Liver (tissue), 9 donors: ENCODE measurements around the gene CDCA4. TPM values are rescaled to one million over a fixed set of nuclear protein-coding genes. Genes with fewer than 3 reads are reported as not detected.

ENCODE experiments used
- DNase-seq: peaks from one replicate; pipeline ENCODE4 v3.0.0-alpha.2; 2017; ENCODE audit warnings: low spot score
- H3K27ac ChIP-seq, 2 donors: one replicate each; pipeline ENCODE4 v1.7.0; 2013; ENCODE audit warnings: inconsistent platforms in 2 of 2, low read length in 2 of 2, control low read depth in 1 of 2, low read depth in 1 of 2, mild to moderate bottlenecking in 1 of 2
- H3K27me3 ChIP-seq, 4 donors: one replicate each; pipeline versions ENCODE4 v1.6.1 to v1.7.0; 2013; ENCODE audit warnings: low read length in 3 of 4, inconsistent platforms in 1 of 4, mild to moderate bottlenecking in 1 of 4, moderate library complexity in 1 of 4; ENCODE audit not compliant: control insufficient read depth in 4 of 4, insufficient read depth in 4 of 4
- H3K36me3 ChIP-seq, 4 donors: one replicate each; pipeline versions ENCODE4 v1.6.1 to v1.7.0; 2013; ENCODE audit warnings: low read length in 3 of 4, mild to moderate bottlenecking in 3 of 4, low read depth in 1 of 4, moderate library complexity in 1 of 4; ENCODE audit not compliant: control insufficient read depth in 4 of 4, insufficient read depth in 3 of 4
- H3K4me1 ChIP-seq, 4 donors: one replicate each; pipeline versions ENCODE4 v1.6.1 to v1.7.0; 2013; ENCODE audit warnings: low read length in 3 of 4, mild to moderate bottlenecking in 3 of 4, moderate library complexity in 1 of 4; ENCODE audit not compliant: control insufficient read depth in 4 of 4, insufficient read depth in 4 of 4
- H3K4me3 ChIP-seq, 3 donors: one replicate each; pipeline versions ENCODE4 v1.6.1 to v1.7.0; 2013; ENCODE audit warnings: low read length in 3 of 3, control low read depth in 1 of 3, low read depth in 1 of 3, mild to moderate bottlenecking in 1 of 3
- H3K9ac ChIP-seq, 2 donors: one replicate each; pipeline ENCODE4 v1.7.0; 2013; ENCODE audit warnings: low read length in 2 of 2, mild to moderate bottlenecking in 2 of 2, moderate library complexity in 2 of 2, control low read depth in 1 of 2, low read depth in 1 of 2
- H3K9me3 ChIP-seq, 4 donors: one replicate each; pipeline versions ENCODE4 v1.6.1 to v1.7.0; 2013; ENCODE audit warnings: low read length in 3 of 4; ENCODE audit not compliant: control insufficient read depth in 4 of 4
- CTCF ChIP-seq: fragments of 150-350 bp; IDR thresholded peaks from 2 replicates; pipeline ENCODE4 v1.5.1; 2017; ENCODE audit warnings: improper control_type of control experiment, low read depth, low read length; ENCODE audit not compliant: missing input control
- EGR1 ChIP-seq, 2 donors: IDR thresholded peaks; 2 replicates each; pipeline ENCODE4 v1.6.1; 2016 to 2018; ENCODE audit warnings: antibody characterized with exemption in 2 of 2, low read depth in 2 of 2
- FOXA1 ChIP-seq: IDR thresholded peaks from 2 replicates; pipeline ENCODE4 v1.6.1; 2016; ENCODE audit warnings: antibody characterized with exemption
- FOXA2 ChIP-seq: IDR thresholded peaks from 2 replicates; pipeline ENCODE4 v1.6.1; 2016; ENCODE audit warnings: antibody characterized with exemption
- GABPA ChIP-seq, 2 donors: IDR thresholded peaks in 1 of 2; conservative IDR thresholded peaks in 1 of 2; 2 replicates each; pipeline ENCODE4 v1.6.1; 2016; ENCODE audit warnings: antibody characterized with exemption in 2 of 2, mild to moderate bottlenecking in 1 of 2, moderate library complexity in 1 of 2
- HNF4A ChIP-seq, 2 donors: conservative IDR thresholded peaks; 2 replicates each; pipeline ENCODE4 v1.6.1; 2016; ENCODE audit warnings: antibody characterized with exemption in 2 of 2, mild to moderate bottlenecking in 2 of 2
- HNF4G ChIP-seq: IDR thresholded peaks from 2 replicates; pipeline ENCODE4 v1.6.1; 2016; ENCODE audit warnings: antibody characterized with exemption
- JUND ChIP-seq, 2 donors: IDR thresholded peaks; 2 replicates each; pipeline ENCODE4 v1.6.1; 2016; ENCODE audit warnings: antibody characterized with exemption in 2 of 2
- MAX ChIP-seq: IDR thresholded peaks from 2 replicates; pipeline ENCODE4 v1.6.1; 2016; ENCODE audit warnings: antibody characterized with exemption
- NR2F2 ChIP-seq: IDR thresholded peaks from 2 replicates; pipeline ENCODE4 v1.6.1; 2016; ENCODE audit warnings: antibody characterized with exemption
- RAD21 ChIP-seq, 2 donors: IDR thresholded peaks; 2 replicates each; pipeline ENCODE4 v1.6.1; 2016; ENCODE audit warnings: antibody characterized with exemption in 2 of 2, mild to moderate bottlenecking in 2 of 2
- RXRA ChIP-seq, 2 donors: IDR thresholded peaks; 2 replicates each; pipeline ENCODE4 v1.6.1; 2017 to 2018; ENCODE audit warnings: antibody characterized with exemption in 2 of 2, mild to moderate bottlenecking in 1 of 2
- SP1 ChIP-seq: IDR thresholded peaks from 2 replicates; pipeline ENCODE4 v1.6.1; 2018; ENCODE audit warnings: antibody characterized with exemption, mild to moderate bottlenecking
- TAF1 ChIP-seq: conservative IDR thresholded peaks from 2 replicates; pipeline ENCODE4 v1.6.1; 2016; ENCODE audit warnings: antibody characterized with exemption, mild to moderate bottlenecking
- YY1 ChIP-seq: IDR thresholded peaks from 2 replicates; pipeline ENCODE4 v1.6.1; 2016; ENCODE audit warnings: antibody characterized with exemption, mild to moderate bottlenecking
- ZBTB33 ChIP-seq: IDR thresholded peaks from 2 replicates; pipeline ENCODE4 v1.6.1; 2016; ENCODE audit warnings: antibody characterized with exemption
- WGBS: extraction: QIAGEN DNeasy Blood & Tissue Kit; methylation state at CpG from one replicate; pipeline ENCODE4 v1.1.7; 2013; 5-methylcytosine and 5-hydroxymethylcytosine counted together
- polyA plus RNA-seq, 2 donors: library from polyadenylated mRNA; stranded (reverse) in 1 of 2; unstranded in 1 of 2; fragments of 200-250 nt in 1 of 2; fragments of >200 nt in 1 of 2; fragmentation: Nextera tagmentation in 1 of 2; extraction: Ambion mirVana in 1 of 2; gene quantifications; one replicate each; pipeline versions ENCODE4 v1.2.1 to v1.2.3, GENCODE V29; 2013 to 2015
- total RNA-seq, 2 donors: library from RNA; depleted of rRNA; stranded (reverse); fragments of >200 nt; gene quantifications; one replicate each; pipeline ENCODE4 v1.2.3, GENCODE V29; 2014
- TF ChIP-seq, protein P1 (sequence below): IDR thresholded peaks from 2 replicates; pipeline ENCODE4 v1.6.1; 2016; ENCODE audit warnings: antibody characterized with exemption, mild to moderate bottlenecking
- TF ChIP-seq, protein P2 (sequence below): IDR thresholded peaks from 2 replicates; pipeline ENCODE4 v1.6.1; 2016; ENCODE audit warnings: antibody characterized with exemption
- donor health status: healthy.
- donor health status: healthy.
- donor health status: healthy.
- donor health status: healthy.
- donor health status: healthy.

CDCA4 gene
- total and polyA plus RNA-seq, 4 donors: 1.2 to 34.5 (median 2.7) TPM

GRCh38 chr14:105015905-105016304 is 5.0 kb downstream of the CDCA4 start (continued):
- TF ChIP-seq, protein P1, sequence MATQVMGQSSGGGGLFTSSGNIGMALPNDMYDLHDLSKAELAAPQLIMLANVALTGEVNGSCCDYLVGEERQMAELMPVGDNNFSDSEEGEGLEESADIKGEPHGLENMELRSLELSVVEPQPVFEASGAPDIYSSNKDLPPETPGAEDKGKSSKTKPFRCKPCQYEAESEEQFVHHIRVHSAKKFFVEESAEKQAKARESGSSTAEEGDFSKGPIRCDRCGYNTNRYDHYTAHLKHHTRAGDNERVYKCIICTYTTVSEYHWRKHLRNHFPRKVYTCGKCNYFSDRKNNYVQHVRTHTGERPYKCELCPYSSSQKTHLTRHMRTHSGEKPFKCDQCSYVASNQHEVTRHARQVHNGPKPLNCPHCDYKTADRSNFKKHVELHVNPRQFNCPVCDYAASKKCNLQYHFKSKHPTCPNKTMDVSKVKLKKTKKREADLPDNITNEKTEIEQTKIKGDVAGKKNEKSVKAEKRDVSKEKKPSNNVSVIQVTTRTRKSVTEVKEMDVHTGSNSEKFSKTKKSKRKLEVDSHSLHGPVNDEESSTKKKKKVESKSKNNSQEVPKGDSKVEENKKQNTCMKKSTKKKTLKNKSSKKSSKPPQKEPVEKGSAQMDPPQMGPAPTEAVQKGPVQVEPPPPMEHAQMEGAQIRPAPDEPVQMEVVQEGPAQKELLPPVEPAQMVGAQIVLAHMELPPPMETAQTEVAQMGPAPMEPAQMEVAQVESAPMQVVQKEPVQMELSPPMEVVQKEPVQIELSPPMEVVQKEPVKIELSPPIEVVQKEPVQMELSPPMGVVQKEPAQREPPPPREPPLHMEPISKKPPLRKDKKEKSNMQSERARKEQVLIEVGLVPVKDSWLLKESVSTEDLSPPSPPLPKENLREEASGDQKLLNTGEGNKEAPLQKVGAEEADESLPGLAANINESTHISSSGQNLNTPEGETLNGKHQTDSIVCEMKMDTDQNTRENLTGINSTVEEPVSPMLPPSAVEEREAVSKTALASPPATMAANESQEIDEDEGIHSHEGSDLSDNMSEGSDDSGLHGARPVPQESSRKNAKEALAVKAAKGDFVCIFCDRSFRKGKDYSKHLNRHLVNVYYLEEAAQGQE: no peak
- TF ChIP-seq TAF1 (no peak), EGR1 (IDR thresholded peaks at IDR 0.05; ENCODE audit: low read depth in 2 of 2) (no peak), NR2F2 (no peak), JUND (IDR thresholded peaks at IDR 0.05) (no peak), YY1 (no peak), FOXA2 (no peak), HNF4A (conservative IDR thresholded peaks at IDR 0.05) (no peak), RAD21 (IDR thresholded peaks at IDR 0.05) (no peak), HNF4G (no peak)
- TF ChIP-seq, protein P2, sequence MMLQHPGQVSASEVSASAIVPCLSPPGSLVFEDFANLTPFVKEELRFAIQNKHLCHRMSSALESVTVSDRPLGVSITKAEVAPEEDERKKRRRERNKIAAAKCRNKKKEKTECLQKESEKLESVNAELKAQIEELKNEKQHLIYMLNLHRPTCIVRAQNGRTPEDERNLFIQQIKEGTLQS: no peak

DNA sequence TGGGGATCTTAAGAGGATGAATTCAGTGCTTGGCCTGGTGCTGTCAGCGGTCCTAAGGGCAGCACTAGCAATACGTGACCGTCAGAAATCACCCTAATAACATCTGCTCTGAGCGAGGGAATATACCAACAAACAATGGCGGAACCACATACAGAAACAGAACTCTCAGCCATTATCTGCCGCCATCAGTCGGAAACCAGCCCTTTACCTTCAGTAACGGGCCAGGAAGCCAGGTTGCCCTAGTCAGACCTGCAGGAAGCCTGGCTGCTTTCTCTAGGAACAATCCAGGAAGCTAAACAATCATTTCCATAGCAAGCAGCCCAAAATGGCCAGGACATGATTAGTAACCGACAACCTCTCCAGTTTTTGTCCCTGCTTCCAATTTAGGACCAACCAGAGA is 5.6 kb downstream of the CDCA4 start:
- no peak overlapping the region for H3K9ac ChIP-seq
- H3K27me3 ChIP-seq: no peaks in the 10 kb centered on the region
- TF ChIP-seq JUND (IDR thresholded peaks at IDR 0.05): no peak
- no peak for TF ChIP-seq RXRA (IDR thresholded peaks at IDR 0.05)
- no peak for TF ChIP-seq HNF4G
- TF ChIP-seq FOXA1: no peak
- no peak for TF ChIP-seq MAX
- TF ChIP-seq TAF1: no peak
- no peak for TF ChIP-seq YY1
- TF ChIP-seq RAD21 (IDR thresholded peaks at IDR 0.05): no peak
- H3K4me1 ChIP-seq: peaks cover 2 to 7% (median 5%) of the 10 kb centered on the region in 4 donors
- no peaks in the 10 kb centered on the region for H3K9me3 ChIP-seq
- H3K36me3 ChIP-seq: peaks cover 0 to 9% (median 0%) of the 10 kb centered on the region in 4 donors
- DNase-seq: no peak
- WGBS: 89% methylated on average over 9 of the region's 9 CpGs
- H3K4me3 ChIP-seq: no peak overlapping the region
- no peak overlapping the region for H3K27ac ChIP-seq

DNA sequence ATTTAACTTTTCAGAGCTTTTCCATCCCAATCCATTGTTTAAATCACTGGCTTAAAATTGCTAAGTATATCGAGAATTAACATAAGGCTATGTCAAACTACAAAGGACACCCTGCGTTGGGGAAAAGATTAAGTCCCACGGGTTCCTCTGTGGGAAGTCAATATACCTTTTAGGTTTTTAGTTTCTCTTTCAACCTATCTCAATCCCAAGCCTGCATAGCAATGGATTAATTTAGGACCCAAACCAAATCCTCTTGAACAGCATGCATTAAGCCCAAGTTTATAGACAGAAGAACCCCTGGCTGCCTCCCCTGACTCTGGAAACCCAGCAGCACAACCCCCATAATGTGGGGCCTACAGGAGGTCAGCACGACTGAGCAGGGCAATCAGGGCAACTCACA is 6.3 kb downstream of the CDCA4 start:
- Histone ChIP-seq H3K4me3 (no peak overlapping the region), H3K9me3 (no peaks in the 10 kb centered on the region), H3K27ac (no peak overlapping the region), H3K27me3 (no peaks in the 10 kb centered on the region), H3K4me1 (peaks cover 0 to under 1% (median under 1%) of the 10 kb centered on the region in 4 donors), H3K36me3 (peaks cover 0 to 13% (median 0%) of the 10 kb centered on the region in 4 donors), H3K9ac (no peak overlapping the region)
- no peak for DNase-seq
- WGBS: 85% methylated on average over 4 of the region's 4 CpGs
- TF ChIP-seq EGR1 (IDR thresholded peaks at IDR 0.05; ENCODE audit: low read depth in 2 of 2) (no peak), SP1 (no peak), NR2F2 (no peak), RXRA (IDR thresholded peaks at IDR 0.05) (no peak), GABPA (IDR thresholded peaks at IDR 0.05 in 1 of 2, conservative IDR thresholded peaks at IDR 0.05 in 1 of 2) (no peak), JUND (IDR thresholded peaks at IDR 0.05) (no peak), RAD21 (IDR thresholded peaks at IDR 0.05) (no peak), YY1 (no peak), TAF1 (no peak), HNF4A (conservative IDR thresholded peaks at IDR 0.05) (no peak), MAX (no peak), HNF4G (no peak), FOXA2 (no peak), ZBTB33 (no peak), CTCF (no peak)
- TF ChIP-seq, protein P1: no peak
